ENCODE measurements around the gene PTPN20. TPM values are rescaled to one million over a fixed set of nuclear protein-coding genes. Genes with fewer than 3 reads are reported as not detected.

Gene PTPN20
- total RNA-seq: under 0.01 and 0.57 TPM in 2 replicates

GRCh38 chr10:46911144-46911876 is at the start of gene PTPN20:
Gene PTPN20, plus strand, starts transcription at chr10:46911428. Its CDS starts 21,072 bp downstream, at chr10:46932500.

